ENCODE results near the gene RGS6.

Gene RGS6

GRCh38 chr14:72614891-72615415 is 682.7 kb downstream of the RGS6 start:
- FAIRE-seq (no peak), DNase-seq (ENCODE audit: insufficient read length) (no peak)
- TF ChIP-seq POLR2AphosphoS5 (IDR thresholded peaks at IDR 0.05; ENCODE audit: low read depth, low read length) (no peak), POLR2A (IDR thresholded peaks at IDR 0.05; ENCODE audit: low read depth, low read length) (no peak), TAF1 (IDR thresholded peaks at IDR 0.05; ENCODE audit: borderline replicate concordance, low read depth, low read length) (no peak)

- FAIRE-seq (no peak), DNase-seq (ENCODE audit: insufficient read length) (no peak)
- no peak for TF ChIP-seq TAF1 (IDR thresholded peaks at IDR 0.05; ENCODE audit: borderline replicate concordance, low read depth, low read length)
- TF ChIP-seq POLR2A (IDR thresholded peaks at IDR 0.05; ENCODE audit: low read depth, low read length), result no peak
- no peak for TF ChIP-seq POLR2AphosphoS5 (IDR thresholded peaks at IDR 0.05; ENCODE audit: low read depth, low read length)
These were observed 683.4 kb downstream of the RGS6 start for GRCh38 chr14:72615451-72616121.

Data from GM12892 (cell line).